Measurements from ENCODE around the gene GTPBP2.
"Not testable (repeated sequence)": the region's sequence is repeated elsewhere in the genome, so short reads cannot be mapped to it uniquely, and the experiment has no call there.

GTPBP2 gene

DNA sequence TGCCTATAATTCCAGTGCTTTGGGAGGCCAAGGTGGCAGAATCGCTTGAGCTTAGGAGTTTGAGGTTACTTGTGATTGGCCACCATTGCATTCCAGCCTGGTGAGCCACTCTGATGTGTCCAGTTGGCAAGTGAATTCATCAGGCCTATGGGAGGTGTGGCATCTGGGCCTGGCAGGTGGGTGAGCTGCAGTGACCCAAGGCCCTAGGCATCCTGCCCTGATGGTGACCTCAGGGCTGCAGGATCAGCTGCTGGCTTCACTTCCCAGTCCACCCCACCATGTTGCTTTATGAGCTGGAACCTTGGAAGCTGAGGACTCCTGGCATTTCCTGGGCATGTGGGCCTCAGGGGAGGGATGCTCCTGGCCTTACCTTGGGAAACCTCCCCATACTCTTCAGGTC lies 36.3 kb upstream of the GTPBP2 start:
- no peaks in the 10 kb centered on the region for H3K36me3 ChIP-seq (replicated peaks; ENCODE audit: insufficient read depth, low read length)
- H3K4me1 ChIP-seq (ENCODE audit: low read length) = peaks cover 35% of the 10 kb centered on the region
- no peak for DNase-seq
- H3K9ac ChIP-seq (ENCODE audit: low read length) = no peak overlapping the region
- H3K9me2 ChIP-seq (replicated peaks; ENCODE audit: insufficient read depth, low read length) = no peaks in the 10 kb centered on the region
- no peak overlapping the region for H3K4me2 ChIP-seq (ENCODE audit: low read depth, low read length)
- no peaks in the 10 kb centered on the region for H3K9me3 ChIP-seq (replicated peaks; ENCODE audit: insufficient read depth, low read length)
- H3K4me3 ChIP-seq (ENCODE audit: low read length) = no peak overlapping the region
- no peaks in the 10 kb centered on the region for H3K79me2 ChIP-seq (ENCODE audit: low read length)
- H4K20me1 ChIP-seq (ENCODE audit: insufficient read depth, low read length) = no peaks in the 10 kb centered on the region
- no peak overlapping the region for H3K27ac ChIP-seq (ENCODE audit: low read length)
- 0 out of 2 replicates have a peak, but pooled peaks cover 3% of the 10 kb centered on the region for H3K27me3 ChIP-seq (replicated peaks; ENCODE audit: insufficient read depth, low read length)
- TF ChIP-seq EZH2phosphoT487 (IDR thresholded peaks at IDR 0.05; ENCODE audit: low read length) = no peak
- TF ChIP-seq, protein P1, sequence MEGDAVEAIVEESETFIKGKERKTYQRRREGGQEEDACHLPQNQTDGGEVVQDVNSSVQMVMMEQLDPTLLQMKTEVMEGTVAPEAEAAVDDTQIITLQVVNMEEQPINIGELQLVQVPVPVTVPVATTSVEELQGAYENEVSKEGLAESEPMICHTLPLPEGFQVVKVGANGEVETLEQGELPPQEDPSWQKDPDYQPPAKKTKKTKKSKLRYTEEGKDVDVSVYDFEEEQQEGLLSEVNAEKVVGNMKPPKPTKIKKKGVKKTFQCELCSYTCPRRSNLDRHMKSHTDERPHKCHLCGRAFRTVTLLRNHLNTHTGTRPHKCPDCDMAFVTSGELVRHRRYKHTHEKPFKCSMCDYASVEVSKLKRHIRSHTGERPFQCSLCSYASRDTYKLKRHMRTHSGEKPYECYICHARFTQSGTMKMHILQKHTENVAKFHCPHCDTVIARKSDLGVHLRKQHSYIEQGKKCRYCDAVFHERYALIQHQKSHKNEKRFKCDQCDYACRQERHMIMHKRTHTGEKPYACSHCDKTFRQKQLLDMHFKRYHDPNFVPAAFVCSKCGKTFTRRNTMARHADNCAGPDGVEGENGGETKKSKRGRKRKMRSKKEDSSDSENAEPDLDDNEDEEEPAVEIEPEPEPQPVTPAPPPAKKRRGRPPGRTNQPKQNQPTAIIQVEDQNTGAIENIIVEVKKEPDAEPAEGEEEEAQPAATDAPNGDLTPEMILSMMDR (IDR thresholded peaks at IDR 0.05; ENCODE audit: low read length) = no peak
- no peak for TF ChIP-seq EZH2 (optimal IDR thresholded peaks at IDR 0.05; ENCODE audit: low read depth, low read length)
- H3F3A ChIP-seq (ENCODE audit: insufficient read depth, low read length) = peaks cover 7% of the 10 kb centered on the region; the same call in 1 of the 2 replicates
- no peak overlapping the region for H2AFZ ChIP-seq (ENCODE audit: low read length)

DNA sequence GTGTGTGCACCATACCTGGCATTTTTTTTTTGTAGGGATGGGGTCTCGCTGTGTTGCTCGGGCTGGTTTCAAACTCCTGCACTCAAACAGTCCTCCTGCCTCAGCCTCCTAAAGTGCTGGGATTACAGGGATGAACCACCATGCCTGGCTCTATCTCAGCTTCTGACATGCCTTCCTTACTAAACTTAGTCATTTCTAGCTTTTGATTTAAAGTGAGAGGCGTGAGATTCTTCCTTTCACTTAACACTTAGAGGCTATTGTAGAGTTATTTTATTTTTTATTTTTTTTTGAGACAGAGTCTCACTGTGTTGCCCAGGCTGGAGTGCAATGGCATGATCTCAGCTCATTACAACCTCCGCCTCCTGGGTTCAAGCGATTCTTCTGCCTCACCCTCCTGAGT lies 33.9 kb upstream of the GTPBP2 start:
- not testable (repeated sequence) for H3K27ac ChIP-seq (ENCODE audit: low read length); H3K9ac ChIP-seq (ENCODE audit: low read length); H4K20me1 ChIP-seq (ENCODE audit: insufficient read depth, low read length); H3K9me3 ChIP-seq (replicated peaks; ENCODE audit: insufficient read depth, low read length); H3K9me2 ChIP-seq (replicated peaks; ENCODE audit: insufficient read depth, low read length); H3K79me2 ChIP-seq (ENCODE audit: low read length); H3K4me3 ChIP-seq (ENCODE audit: low read length); DNase-seq; H2AFZ ChIP-seq (ENCODE audit: low read length); H3K4me2 ChIP-seq (ENCODE audit: low read depth, low read length); H3K36me3 ChIP-seq (replicated peaks; ENCODE audit: insufficient read depth, low read length); H3F3A ChIP-seq (ENCODE audit: insufficient read depth, low read length); H3K27me3 ChIP-seq (replicated peaks; ENCODE audit: insufficient read depth, low read length)
- H3K4me1 ChIP-seq (ENCODE audit: low read length) = peaks cover 10% of the 10 kb centered on the region

DNA sequence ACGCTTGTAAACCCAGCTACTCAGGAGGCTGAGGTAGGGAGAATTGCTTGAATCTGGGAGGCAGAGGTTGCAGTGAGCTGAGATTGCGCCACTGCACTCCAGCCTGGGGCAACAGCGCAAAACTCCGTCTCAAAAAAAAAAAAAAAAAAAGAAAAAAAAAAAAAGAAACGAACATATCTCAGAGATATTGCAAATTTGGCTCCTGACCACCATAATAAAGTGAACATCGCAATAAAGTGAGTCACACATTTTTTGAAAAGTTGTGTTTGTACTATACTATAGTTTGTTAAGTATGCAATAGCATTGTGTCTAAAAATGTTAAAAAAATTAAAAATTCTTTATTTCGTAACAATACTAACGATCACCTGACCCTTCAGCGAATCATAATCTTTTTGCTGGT lies 29.1 kb upstream of the GTPBP2 start:
- H3K27ac ChIP-seq (ENCODE audit: low read length) = no peak overlapping the region
- H3K4me2 ChIP-seq (ENCODE audit: low read depth, low read length) = no peak overlapping the region
- H3K9me3 ChIP-seq (replicated peaks; ENCODE audit: insufficient read depth, low read length) = no peaks in the 10 kb centered on the region
- 0 out of 2 replicates have a peak, but pooled peaks cover 3% of the 10 kb centered on the region for H3K27me3 ChIP-seq (replicated peaks; ENCODE audit: insufficient read depth, low read length)
- no peak overlapping the region for H3K4me3 ChIP-seq (ENCODE audit: low read length)
- H3K9ac ChIP-seq (ENCODE audit: low read length) = no peak overlapping the region
- no peaks in the 10 kb centered on the region for H3K79me2 ChIP-seq (ENCODE audit: low read length)
- H3K9me2 ChIP-seq (replicated peaks; ENCODE audit: insufficient read depth, low read length) = no peaks in the 10 kb centered on the region
- DNase-seq = no peak
- H3K36me3 ChIP-seq (replicated peaks; ENCODE audit: insufficient read depth, low read length) = no peaks in the 10 kb centered on the region
- H4K20me1 ChIP-seq (ENCODE audit: insufficient read depth, low read length) = no peaks in the 10 kb centered on the region
- TF ChIP-seq EZH2phosphoT487 (IDR thresholded peaks at IDR 0.05; ENCODE audit: low read length) (no peak), EZH2 (optimal IDR thresholded peaks at IDR 0.05; ENCODE audit: low read depth, low read length) (no peak)
- TF ChIP-seq, protein P1 (IDR thresholded peaks at IDR 0.05; ENCODE audit: low read length) = no peak
- H3F3A ChIP-seq (ENCODE audit: insufficient read depth, low read length) = no peaks in the 10 kb centered on the region
- H3K4me1 ChIP-seq (ENCODE audit: low read length) = no peaks in the 10 kb centered on the region
- H2AFZ ChIP-seq (ENCODE audit: low read length) = no peak overlapping the region

DNA sequence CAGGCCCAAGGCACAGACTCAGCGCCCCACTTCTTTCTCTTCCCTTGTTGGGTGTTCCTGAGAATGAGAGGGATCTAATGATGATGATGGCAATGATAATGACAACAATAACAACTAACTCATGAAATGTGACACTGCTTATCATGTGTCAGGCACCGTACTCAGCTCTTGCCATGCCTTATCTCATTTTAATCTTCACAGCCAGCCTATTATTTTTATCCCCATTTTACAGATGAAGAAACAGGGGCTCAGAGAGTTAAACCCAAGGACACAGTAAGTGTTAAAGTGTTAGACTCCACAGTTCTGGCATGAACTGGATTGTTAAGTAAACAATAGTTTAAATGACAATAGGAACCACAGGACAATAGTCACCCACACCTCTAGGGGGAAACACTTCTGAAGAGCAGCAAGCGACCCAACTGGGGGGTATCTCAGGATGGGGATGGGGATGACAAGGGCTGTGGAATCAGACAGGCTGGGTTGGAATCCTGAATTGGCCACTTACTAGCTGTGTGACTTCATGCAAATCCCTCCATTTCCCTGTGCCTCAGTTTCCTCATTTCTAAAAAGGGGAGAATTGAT lies 28.2 kb upstream of the GTPBP2 start:
- H3K79me2 ChIP-seq (ENCODE audit: low read length) = no peaks in the 10 kb centered on the region
- DNase-seq = no peak
- H4K20me1 ChIP-seq (ENCODE audit: insufficient read depth, low read length) = no peaks in the 10 kb centered on the region
- H3K9ac ChIP-seq (ENCODE audit: low read length) = no peak overlapping the region
- TF ChIP-seq, protein P1 (IDR thresholded peaks at IDR 0.05; ENCODE audit: low read length) = no peak
- no peak for TF ChIP-seq EZH2 (optimal IDR thresholded peaks at IDR 0.05; ENCODE audit: low read depth, low read length)
- TF ChIP-seq EZH2phosphoT487 (IDR thresholded peaks at IDR 0.05; ENCODE audit: low read length) = no peak
- H3K4me2 ChIP-seq (ENCODE audit: low read depth, low read length) = no peak overlapping the region
- no peak overlapping the region for H2AFZ ChIP-seq (ENCODE audit: low read length)
- H3K9me3 ChIP-seq (replicated peaks; ENCODE audit: insufficient read depth, low read length) = no peaks in the 10 kb centered on the region
- no peaks in the 10 kb centered on the region for H3K36me3 ChIP-seq (replicated peaks; ENCODE audit: insufficient read depth, low read length)
- H3K9me2 ChIP-seq (replicated peaks; ENCODE audit: insufficient read depth, low read length) = no peaks in the 10 kb centered on the region
- no peaks in the 10 kb centered on the region for H3F3A ChIP-seq (ENCODE audit: insufficient read depth, low read length)
- H3K4me3 ChIP-seq (ENCODE audit: low read length) = no peak overlapping the region
- H3K27ac ChIP-seq (ENCODE audit: low read length) = no peak overlapping the region
- H3K4me1 ChIP-seq (ENCODE audit: low read length) = no peaks in the 10 kb centered on the region
- H3K27me3 ChIP-seq (replicated peaks; ENCODE audit: insufficient read depth, low read length) = 0 out of 2 replicates have a peak, but pooled peaks cover 3% of the 10 kb centered on the region

DNA sequence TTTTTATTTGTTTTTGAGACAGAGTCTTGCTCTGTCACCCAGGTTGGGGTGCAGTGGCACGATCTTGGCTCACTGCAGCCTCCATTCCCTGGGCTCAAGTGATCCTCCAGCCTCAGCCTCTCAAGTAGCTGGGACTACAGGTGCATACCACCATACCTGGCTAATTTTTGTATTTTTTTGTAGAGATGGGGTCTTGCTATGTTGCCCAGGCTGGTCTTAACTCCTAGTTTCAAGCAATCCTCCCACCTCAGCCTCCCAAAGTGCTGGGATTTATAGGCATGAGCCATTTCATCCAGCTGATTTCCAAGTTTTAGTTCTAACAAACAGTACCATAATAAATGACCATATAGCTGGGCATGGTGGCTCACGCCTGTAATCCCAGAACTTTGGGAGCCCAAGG lies 23.8 kb upstream of the GTPBP2 start:
- not testable (repeated sequence) for H3K4me2 ChIP-seq (ENCODE audit: low read depth, low read length); H3F3A ChIP-seq (ENCODE audit: insufficient read depth, low read length)

More for the DNA sequence above, 23.8 kb upstream of the GTPBP2 start:
- not testable (repeated sequence) for H3K27me3 ChIP-seq (replicated peaks; ENCODE audit: insufficient read depth, low read length); H3K9me2 ChIP-seq (replicated peaks; ENCODE audit: insufficient read depth, low read length); H3K9ac ChIP-seq (ENCODE audit: low read length); DNase-seq; H4K20me1 ChIP-seq (ENCODE audit: insufficient read depth, low read length); H3K4me3 ChIP-seq (ENCODE audit: low read length); H3K9me3 ChIP-seq (replicated peaks; ENCODE audit: insufficient read depth, low read length); H3K79me2 ChIP-seq (ENCODE audit: low read length); H3K27ac ChIP-seq (ENCODE audit: low read length); H3K4me1 ChIP-seq (ENCODE audit: low read length); H2AFZ ChIP-seq (ENCODE audit: low read length); H3K36me3 ChIP-seq (replicated peaks; ENCODE audit: insufficient read depth, low read length)
